Activated B cell treated with CpG ODN at 0.5 μM for 24 hours (primary cell): ENCODE measurements around the gene SLC17A4. TPM values are rescaled to one million over a fixed set of nuclear protein-coding genes. Genes with fewer than 3 reads are reported as not detected.

Experiments
- ATAC-seq: fragments of 200-7000 bp; cut with Tn5 transposase; one replicate; pipeline ENCODE4 v1.10.0; 2021; ENCODE audit warnings: low read depth, mild to moderate bottlenecking, moderate library complexity
- CTCF ChIA-PET: fragments of 350-600 bp; sonication (Branson Sonifier 250); formaldehyde crosslinking; loops from one replicate; lab custom pipeline; 2021; ENCODE audit warnings: antibody characterized with exemption; lab: Charles Lee
- POLR2A ChIA-PET: fragments of 350-600 bp; sonication (Branson Sonifier 250); formaldehyde crosslinking; loops from one replicate; lab custom pipeline; 2021; ENCODE audit warnings: antibody characterized with exemption; lab: Charles Lee
- DNase-seq: peaks from one replicate; pipeline ENCODE4 v3.0.0; 2022
- H3K27ac Mint-ChIP-seq: one replicate; pipeline ENCODE4 v1.8.0; 2020; ENCODE audit warnings: mixed read lengths
- H3K27me3 Mint-ChIP-seq: one replicate; pipeline ENCODE4 v1.8.0; 2021; ENCODE audit warnings: mixed read lengths
- H3K36me3 Mint-ChIP-seq: one replicate; pipeline ENCODE4 v1.8.0; 2021; ENCODE audit warnings: low read depth, mixed read lengths
- H3K4me1 Mint-ChIP-seq: one replicate; pipeline ENCODE4 v1.8.0; 2021; ENCODE audit warnings: mixed read lengths
- H3K4me3 Mint-ChIP-seq: one replicate; pipeline ENCODE4 v1.8.0; 2020; ENCODE audit warnings: mild to moderate bottlenecking, mixed read lengths
- H3K9me3 Mint-ChIP-seq: one replicate; pipeline ENCODE4 v1.8.0; 2020; ENCODE audit warnings: mixed read lengths
- CTCF ChIP-seq: fragments of 200-600 bp; IDR thresholded peaks from one replicate; pipeline ENCODE4 v1.8.0; 2022; ENCODE audit warnings: antibody characterized with exemption, mild to moderate bottlenecking
- intact Hi-C: fragments of 100-400 bp; cut with micrococcal nuclease; formaldehyde crosslinking; loops from one replicate; pipeline ENCODE4 v1.15.1; 2024
- total RNA-seq: library from RNA; stranded (reverse); gene quantifications from 2 replicates; pipeline ENCODE4 v1.2.3, GENCODE V29; 2022

Gene SLC17A4
- not detected in 2 replicates for total RNA-seq

DNA sequence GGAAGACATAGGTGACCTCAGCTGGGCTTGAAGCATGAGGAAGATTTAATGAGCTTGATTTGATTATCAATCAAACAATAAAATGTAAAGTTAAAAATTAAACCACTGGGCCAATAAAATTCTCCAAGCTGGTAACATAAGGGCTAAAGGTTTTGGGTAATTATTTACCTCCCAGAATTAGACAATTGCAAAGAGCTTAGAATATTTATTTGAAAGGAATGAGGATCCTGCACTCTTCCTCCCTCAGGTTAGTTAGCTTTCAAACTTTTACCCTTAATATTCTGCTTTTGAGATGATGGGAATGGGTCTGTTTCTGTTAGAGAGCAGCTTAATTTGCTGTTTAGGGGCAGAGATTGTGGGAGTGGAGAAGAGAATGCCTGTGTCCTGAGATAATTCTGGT, at the start of gene SLC17A4:
Gene SLC17A4 (plus strand): TSS at position 208 of the 400 bp plus-strand sequence. CDS start 7,221 bp downstream, outside the sequence.
- peaks cover 6% of the 10 kb centered on the region for H3K27me3 Mint-ChIP-seq
- H3K36me3 Mint-ChIP-seq, result no peaks in the 10 kb centered on the region
- DNase-seq, result no peak
- ChIA-PET POLR2A (interaction anchor here (0.6 kb wide), 1 partner anchor 29 kb away, joined by 3 read pairs; no protein-coding TSS in a partner anchor), CTCF (no interaction called here)
- no peaks in the 10 kb centered on the region for H3K9me3 Mint-ChIP-seq
- no peak within 1 kb of the TSS for H3K27ac Mint-ChIP-seq
- H3K4me3 Mint-ChIP-seq, result no peak within 1 kb of the TSS
- TF ChIP-seq CTCF, result no peak
- H3K4me1 Mint-ChIP-seq, result peaks cover 10% of the 10 kb centered on the region
- ATAC-seq, result no peak
- intact Hi-C loops, result no loop called here

DNA sequence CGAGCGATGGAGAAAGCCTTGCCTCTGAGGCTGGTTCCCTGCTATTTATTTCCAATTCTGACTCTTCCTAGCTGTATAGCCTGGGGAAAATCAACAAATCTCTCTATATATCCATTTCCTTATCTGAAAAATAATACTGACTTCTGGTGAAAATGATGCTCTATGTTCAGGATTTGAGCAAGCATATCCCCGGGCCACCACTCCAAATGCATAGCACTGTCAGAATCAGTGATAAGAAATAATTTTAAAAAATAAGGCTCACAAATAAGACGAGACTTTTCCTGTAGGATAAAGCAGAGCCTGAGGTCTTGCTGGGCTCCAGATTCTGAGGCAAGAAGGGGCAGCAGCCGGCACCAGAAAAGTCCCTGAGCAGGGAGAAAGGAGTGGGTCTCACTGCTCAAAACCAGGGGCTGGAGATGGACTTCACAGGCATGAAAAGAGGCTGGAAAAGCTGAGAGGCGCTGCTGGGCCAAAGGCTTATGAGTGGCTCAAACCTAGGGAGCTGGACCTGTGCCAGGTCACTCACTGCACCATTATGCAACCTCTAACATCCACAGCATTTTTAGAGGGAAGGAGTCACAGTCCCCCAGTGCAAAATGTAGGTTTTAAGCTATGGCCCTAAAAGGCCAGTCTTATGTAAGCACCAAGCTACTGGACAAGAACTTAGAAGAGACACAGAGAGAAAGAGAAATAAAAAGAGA, 48.1 kb upstream of the SLC17A4 start:
- no peak overlapping the region for H3K4me3 Mint-ChIP-seq
- ChIA-PET POLR2A (no interaction called here), CTCF (interaction anchor here (1.4 to 1.6 kb wide), 2 partner anchors 12 to 14 kb away, joined by 4 read pairs; no protein-coding TSS in a partner anchor)
- intact Hi-C loops, result no loop called here
- TF ChIP-seq CTCF, result no peak
- peaks cover 23% of the 10 kb centered on the region for H3K27me3 Mint-ChIP-seq
- H3K9me3 Mint-ChIP-seq, result no peaks in the 10 kb centered on the region
- H3K36me3 Mint-ChIP-seq, result no peaks in the 10 kb centered on the region
- DNase-seq (no peak), ATAC-seq (no peak)
- H3K4me1 Mint-ChIP-seq, result no peaks in the 10 kb centered on the region
- no peak overlapping the region for H3K27ac Mint-ChIP-seq

GRCh38 chr6:25709761-25710160, 44.8 kb upstream of the SLC17A4 start:
- no peaks in the 10 kb centered on the region for H3K9me3 Mint-ChIP-seq
- peaks cover 18% of the 10 kb centered on the region for H3K27me3 Mint-ChIP-seq
- intact Hi-C loops, result no loop called here
- no peaks in the 10 kb centered on the region for H3K4me1 Mint-ChIP-seq
- no peak for TF ChIP-seq CTCF
- DNase-seq (no peak), ATAC-seq (no peak)
- H3K4me3 Mint-ChIP-seq, result no peak overlapping the region
- ChIA-PET CTCF (no interaction called here), POLR2A (no interaction called here)
- no peak overlapping the region for H3K27ac Mint-ChIP-seq
- H3K36me3 Mint-ChIP-seq, result no peaks in the 10 kb centered on the region

GRCh38 chr6:25710287-25710686, 44.3 kb upstream of the SLC17A4 start:
- TF ChIP-seq CTCF, result no peak
- no peaks in the 10 kb centered on the region for H3K4me1 Mint-ChIP-seq
- no peak overlapping the region for H3K4me3 Mint-ChIP-seq
- POLR2A ChIA-PET, result interaction anchor here (0.7 kb wide), 1 partner anchor 397 kb away, joined by 5 read pairs; no protein-coding TSS in a partner anchor
- DNase-seq (no peak), ATAC-seq (no peak)
- no peaks in the 10 kb centered on the region for H3K9me3 Mint-ChIP-seq
- intact Hi-C loops, result no loop called here
- CTCF ChIA-PET, result no interaction called here
- peaks cover 18% of the 10 kb centered on the region for H3K27me3 Mint-ChIP-seq
- no peaks in the 10 kb centered on the region for H3K36me3 Mint-ChIP-seq
- H3K27ac Mint-ChIP-seq, result no peak overlapping the region

- no peaks in the 10 kb centered on the region for H3K4me1 Mint-ChIP-seq
- ChIA-PET CTCF (no interaction called here), POLR2A (no interaction called here)
- TF ChIP-seq CTCF, result no peak
- H3K36me3 Mint-ChIP-seq, result no peaks in the 10 kb centered on the region
- no peak for DNase-seq
- H3K27me3 Mint-ChIP-seq, result peaks cover 8% of the 10 kb centered on the region
- H3K4me3 Mint-ChIP-seq, result no peak overlapping the region
- intact Hi-C loops, result no loop called here
- ATAC-seq, result no peak
- no peak overlapping the region for H3K27ac Mint-ChIP-seq
- no peaks in the 10 kb centered on the region for H3K9me3 Mint-ChIP-seq
These were observed 40.7 kb upstream of the SLC17A4 start for GRCh38 chr6:25713824-25714223.
